Activated naive CD4-positive, alpha-beta T cell treated with Interleukin-2 at 50 U/mL for 16 hours (primary cell): ENCODE results near the gene MRPL19.

Experiments used
- DNase-seq: peaks from one replicate; pipeline ENCODE4 v3.0.0-alpha.2; 2020

MRPL19 gene

GRCh38 chr2:75646583-75647425, at the start of gene MRPL19:
Gene MRPL19 (plus strand): TSS chr2:75646783. CDS start chr2:75646808, 25 bp downstream.
- DNase-seq = peak; percentile 77

- no peak for DNase-seq
Observed at GRCh38 chr2:75596784-75597183, 49.8 kb upstream of the MRPL19 start.

GRCh38 chr2:75597949-75598348, 48.6 kb upstream of the MRPL19 start:
- no peak for DNase-seq

- DNase-seq = no peak
Observed at GRCh38 chr2:75598589-75599155, 47.9 kb upstream of the MRPL19 start.

GRCh38 chr2:75600461-75601011, 46.0 kb upstream of the MRPL19 start:
- no peak for DNase-seq

- no peak for DNase-seq
Observed at GRCh38 chr2:75602724-75603342, 43.8 kb upstream of the MRPL19 start.

- no peak for DNase-seq
Observed at GRCh38 chr2:75603477-75603876, 43.1 kb upstream of the MRPL19 start.

- DNase-seq = no peak
Observed at GRCh38 chr2:75604484-75604883, 42.1 kb upstream of the MRPL19 start.

GRCh38 chr2:75605770-75606529, 40.6 kb upstream of the MRPL19 start:
- no peak for DNase-seq

GRCh38 chr2:75606761-75607399, 39.7 kb upstream of the MRPL19 start:
- no peak for DNase-seq

- no peak for DNase-seq
Observed at GRCh38 chr2:75607400-75607798, 39.2 kb upstream of the MRPL19 start.

GRCh38 chr2:75607988-75608683, 38.4 kb upstream of the MRPL19 start:
- no peak for DNase-seq

GRCh38 chr2:75608684-75609333, 37.8 kb upstream of the MRPL19 start:
- peak; percentile 47 for DNase-seq

GRCh38 chr2:75609334-75609689, 37.3 kb upstream of the MRPL19 start:
- no peak for DNase-seq

GRCh38 chr2:75609937-75610508, 36.6 kb upstream of the MRPL19 start:
- no peak for DNase-seq

GRCh38 chr2:75610671-75611070, 35.9 kb upstream of the MRPL19 start:
- DNase-seq = no peak

GRCh38 chr2:75612108-75612861, 34.3 kb upstream of the MRPL19 start:
- DNase-seq = no peak

GRCh38 chr2:75612862-75613243, 33.7 kb upstream of the MRPL19 start:
- no peak for DNase-seq

GRCh38 chr2:75614162-75614651, 32.4 kb upstream of the MRPL19 start:
- DNase-seq = no peak

- no peak for DNase-seq
Observed at GRCh38 chr2:75616406-75616805, 30.2 kb upstream of the MRPL19 start.
